Measurements from ENCODE around the gene ATP5F1D. TPM values are rescaled to one million over a fixed set of nuclear protein-coding genes. Genes with fewer than 3 reads are reported as not detected.

Gene ATP5F1D
- total and polyA plus RNA-seq, 12 donors = 491 to 2,879 (median 562) TPM

DNA sequence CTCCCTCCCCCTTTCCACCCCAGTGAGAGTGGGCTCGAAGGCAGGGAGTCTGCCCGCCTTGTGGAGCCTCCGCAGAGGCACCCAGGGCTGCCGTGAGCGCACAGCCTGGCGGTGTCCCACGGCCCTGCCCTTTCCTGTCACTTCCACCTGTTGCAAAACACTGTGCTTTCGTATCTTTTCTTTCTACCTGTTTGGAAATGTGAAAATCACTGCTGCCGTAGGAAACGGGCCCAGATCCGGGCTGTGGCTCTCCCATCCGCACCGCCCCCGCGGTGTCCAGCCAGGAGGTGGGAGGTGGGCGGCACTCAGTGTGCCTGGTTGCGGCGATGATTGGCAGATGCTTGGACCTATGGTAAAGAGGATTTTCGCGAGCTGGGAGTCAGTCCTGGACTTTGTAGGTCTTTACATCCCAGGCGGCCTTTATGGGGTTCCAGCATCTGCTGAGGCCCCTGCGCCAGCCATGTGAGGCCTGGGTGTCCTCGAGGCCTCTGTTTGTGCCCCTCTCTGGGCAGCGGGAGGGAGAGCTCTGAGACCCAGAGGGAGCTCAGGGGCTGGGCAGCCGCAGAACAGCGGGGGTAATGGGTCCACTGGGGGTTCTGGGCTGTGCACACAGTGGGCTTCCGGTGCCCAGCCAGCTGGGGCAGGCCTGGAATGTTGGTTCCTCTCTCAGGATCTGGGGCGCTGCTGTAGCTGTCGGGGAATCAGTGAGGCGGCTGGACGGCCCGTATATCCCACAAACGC is 29.9 kb upstream of the ATP5F1D start:
- H3K27me3 ChIP-seq = no peaks in the 10 kb centered on the region
- no peak overlapping the region for H3K4me3 ChIP-seq
- H3K27ac ChIP-seq = peak overlapping the region in 3 of 10 donors; percentile 26 to 64 (median 31)
- peak in 1 of 2 donors; percentile 13 for DNase-seq
- WGBS, 2 donors = 83 to 86% methylated on average over 32 to 33 of the region's 33 CpGs
- peaks cover 45 to 99% (median 89%) of the 10 kb centered on the region in 9 donors for H3K4me1 ChIP-seq
- H3K9me3 ChIP-seq = no peaks in the 10 kb centered on the region
- no peak for ATAC-seq
- TF ChIP-seq, protein P1, sequence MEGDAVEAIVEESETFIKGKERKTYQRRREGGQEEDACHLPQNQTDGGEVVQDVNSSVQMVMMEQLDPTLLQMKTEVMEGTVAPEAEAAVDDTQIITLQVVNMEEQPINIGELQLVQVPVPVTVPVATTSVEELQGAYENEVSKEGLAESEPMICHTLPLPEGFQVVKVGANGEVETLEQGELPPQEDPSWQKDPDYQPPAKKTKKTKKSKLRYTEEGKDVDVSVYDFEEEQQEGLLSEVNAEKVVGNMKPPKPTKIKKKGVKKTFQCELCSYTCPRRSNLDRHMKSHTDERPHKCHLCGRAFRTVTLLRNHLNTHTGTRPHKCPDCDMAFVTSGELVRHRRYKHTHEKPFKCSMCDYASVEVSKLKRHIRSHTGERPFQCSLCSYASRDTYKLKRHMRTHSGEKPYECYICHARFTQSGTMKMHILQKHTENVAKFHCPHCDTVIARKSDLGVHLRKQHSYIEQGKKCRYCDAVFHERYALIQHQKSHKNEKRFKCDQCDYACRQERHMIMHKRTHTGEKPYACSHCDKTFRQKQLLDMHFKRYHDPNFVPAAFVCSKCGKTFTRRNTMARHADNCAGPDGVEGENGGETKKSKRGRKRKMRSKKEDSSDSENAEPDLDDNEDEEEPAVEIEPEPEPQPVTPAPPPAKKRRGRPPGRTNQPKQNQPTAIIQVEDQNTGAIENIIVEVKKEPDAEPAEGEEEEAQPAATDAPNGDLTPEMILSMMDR (IDR thresholded peaks at IDR 0.05) = no peak
- H3K36me3 ChIP-seq = peaks cover 0 to 25% (median 6%) of the 10 kb centered on the region in 9 donors
- intact Hi-C loops (cut with DNase I) = loop anchor here in 1 of 10 donors (2.0 kb wide), 1 partner anchor 57 kb away; the partner anchor contains the start of gene CIRBP

DNA sequence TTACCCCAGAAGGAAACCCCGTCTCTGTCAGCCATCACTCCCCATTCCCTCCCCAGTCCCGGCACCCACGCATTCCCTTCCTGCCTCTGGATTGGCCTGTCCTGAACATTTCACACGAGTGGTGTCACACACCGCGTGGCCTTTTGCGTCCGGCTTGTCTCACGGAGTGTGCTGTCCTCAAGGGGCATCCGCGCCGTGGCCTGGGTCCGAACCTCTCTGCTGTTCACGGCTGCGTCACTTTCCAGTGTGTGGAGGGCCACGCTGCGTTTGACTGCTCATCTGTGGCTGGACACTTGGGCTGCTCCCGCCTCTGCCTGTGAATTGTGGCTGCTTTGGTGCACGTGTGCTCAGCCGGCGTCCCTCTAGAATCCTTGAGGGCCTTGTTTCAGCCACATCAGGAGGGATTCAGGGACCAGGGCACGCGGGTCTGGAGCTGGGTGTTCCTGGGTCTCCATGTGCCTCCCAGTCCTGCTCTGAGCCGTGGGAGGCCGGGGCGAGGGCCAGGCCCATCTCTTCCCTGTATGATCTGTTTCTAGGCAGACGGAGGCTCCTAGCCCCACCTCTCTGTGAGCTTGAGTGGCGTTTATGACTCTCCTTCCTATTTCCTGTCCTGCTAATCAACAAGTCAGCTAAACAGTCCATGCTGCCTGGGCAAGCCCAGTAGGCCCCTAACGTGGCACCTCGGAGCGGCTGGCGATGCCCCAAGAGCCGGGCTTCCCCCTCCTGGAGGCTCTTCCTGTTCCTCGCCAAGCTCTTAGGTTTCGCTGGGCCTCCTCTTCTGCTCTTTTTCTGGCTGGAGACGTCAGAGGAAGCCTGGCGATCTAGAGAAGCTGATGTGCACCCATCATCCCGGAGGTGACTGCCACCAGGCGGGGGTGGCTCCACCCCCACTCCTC is 27.9 kb upstream of the ATP5F1D start:
- TF ChIP-seq, protein P1 (IDR thresholded peaks at IDR 0.05) = no peak
- Histone ChIP-seq H3K27ac (peak overlapping the region; percentile 74 to 94 (median 92)), H3K4me1 (peaks cover 53 to 99% (median 93%) of the 10 kb centered on the region in 9 donors), H3K4me3 (peak overlapping the region in 7 of 10 donors; percentile 8 to 30 (median 22)), H3K9me3 (no peaks in the 10 kb centered on the region), H3K36me3 (peaks cover 0 to 29% (median 6%) of the 10 kb centered on the region in 9 donors), H3K27me3 (no peaks in the 10 kb centered on the region)
- ATAC-seq = peak; percentile 19 to 67 (median 62)
- DNase-seq = peak; percentile 68 to 71
- intact Hi-C loops (cut with DNase I) = no loop called here
- WGBS, 2 donors = 45 to 53% methylated on average over 39 of the region's 39 CpGs

DNA sequence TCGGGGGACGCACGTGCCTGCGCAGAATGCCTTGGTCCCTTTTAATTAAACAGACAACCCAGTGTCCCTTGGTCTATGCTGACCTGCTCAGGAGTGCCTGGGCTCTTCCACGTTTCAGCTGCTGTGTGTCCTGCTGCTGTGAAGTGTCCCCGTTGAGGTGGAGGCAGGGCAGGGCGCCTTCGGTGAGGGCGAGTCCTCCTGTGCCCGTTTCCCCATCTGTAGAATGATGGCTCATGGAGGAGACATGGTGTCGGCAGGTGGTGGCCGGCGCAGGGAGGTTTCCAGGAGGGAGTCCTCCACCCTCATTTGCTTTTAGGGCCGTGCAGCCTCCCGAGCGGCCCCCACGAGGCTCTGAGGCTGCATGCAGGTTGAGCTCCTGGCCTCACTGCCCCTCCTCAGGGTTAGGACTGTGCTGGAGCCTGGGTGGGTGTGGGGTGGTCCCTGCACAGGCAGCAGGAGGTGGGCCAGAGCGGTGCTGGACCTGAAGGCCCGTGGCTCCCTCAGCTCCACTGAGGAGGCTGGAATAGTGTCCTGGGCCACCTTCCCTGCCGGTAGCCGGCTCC is 27.2 kb upstream of the ATP5F1D start:
- intact Hi-C loops (cut with DNase I) = no loop called here
- DNase-seq (no peak), ATAC-seq (peak in 2 of 8 donors; percentile 1 to 28)
- Histone ChIP-seq H3K27ac (peak overlapping the region; percentile 74 to 94 (median 92)), H3K36me3 (peaks cover 0 to 29% (median 6%) of the 10 kb centered on the region in 9 donors), H3K4me3 (peak overlapping the region in 8 of 10 donors; percentile 7 to 30 (median 22)), H3K27me3 (no peaks in the 10 kb centered on the region), H3K4me1 (peaks cover 54 to 99% (median 89%) of the 10 kb centered on the region in 9 donors), H3K9me3 (no peaks in the 10 kb centered on the region)
- WGBS, 2 donors = 53 to 55% methylated on average over 20 to 21 of the region's 21 CpGs
- TF ChIP-seq, protein P1 (IDR thresholded peaks at IDR 0.05) = no peak
